ENCODE results near the gene RNPS1. TPM values are rescaled to one million over a fixed set of nuclear protein-coding genes. Genes with fewer than 3 reads are reported as not detected.
A peak's percentile ranks its signal among the peaks of the same experiment; 100 is the strongest.

RNPS1 gene
- total RNA-seq, 1 experiment from 2014 or later: 131 TPM

DNA sequence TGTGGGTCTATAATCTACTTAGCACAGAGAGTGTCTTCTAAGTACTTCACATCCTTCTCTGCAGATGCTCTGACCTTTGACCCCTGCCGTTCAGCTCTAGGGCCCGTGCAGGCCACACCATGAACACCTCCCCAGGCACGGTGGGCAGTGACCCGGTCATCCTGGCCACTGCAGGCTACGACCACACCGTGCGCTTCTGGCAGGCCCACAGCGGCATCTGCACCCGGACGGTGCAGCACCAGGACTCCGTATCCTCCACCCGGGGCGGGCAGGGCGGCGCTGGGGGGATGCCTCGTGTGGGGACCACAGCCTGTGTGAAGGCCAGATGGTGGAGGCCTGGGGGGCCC lies 62.0 kb downstream of the RNPS1 start:
- H3K4me3 ChIP-seq (ENCODE audit: low read length): peak overlapping the region; percentile 85
- no peaks in the 10 kb centered on the region for H3K27me3 ChIP-seq (ENCODE audit: low read length)
- DNase-seq (no peak), ATAC-seq (peak; percentile 41)
- no peak for TF ChIP-seq EZH2phosphoT487 (IDR thresholded peaks at IDR 0.05; ENCODE audit: borderline replicate concordance, low read length)
- no peak for TF ChIP-seq EZH2 (IDR thresholded peaks at IDR 0.05; ENCODE audit: low read length, unreplicated experiment)
- TF ChIP-seq, protein P1, sequence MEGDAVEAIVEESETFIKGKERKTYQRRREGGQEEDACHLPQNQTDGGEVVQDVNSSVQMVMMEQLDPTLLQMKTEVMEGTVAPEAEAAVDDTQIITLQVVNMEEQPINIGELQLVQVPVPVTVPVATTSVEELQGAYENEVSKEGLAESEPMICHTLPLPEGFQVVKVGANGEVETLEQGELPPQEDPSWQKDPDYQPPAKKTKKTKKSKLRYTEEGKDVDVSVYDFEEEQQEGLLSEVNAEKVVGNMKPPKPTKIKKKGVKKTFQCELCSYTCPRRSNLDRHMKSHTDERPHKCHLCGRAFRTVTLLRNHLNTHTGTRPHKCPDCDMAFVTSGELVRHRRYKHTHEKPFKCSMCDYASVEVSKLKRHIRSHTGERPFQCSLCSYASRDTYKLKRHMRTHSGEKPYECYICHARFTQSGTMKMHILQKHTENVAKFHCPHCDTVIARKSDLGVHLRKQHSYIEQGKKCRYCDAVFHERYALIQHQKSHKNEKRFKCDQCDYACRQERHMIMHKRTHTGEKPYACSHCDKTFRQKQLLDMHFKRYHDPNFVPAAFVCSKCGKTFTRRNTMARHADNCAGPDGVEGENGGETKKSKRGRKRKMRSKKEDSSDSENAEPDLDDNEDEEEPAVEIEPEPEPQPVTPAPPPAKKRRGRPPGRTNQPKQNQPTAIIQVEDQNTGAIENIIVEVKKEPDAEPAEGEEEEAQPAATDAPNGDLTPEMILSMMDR (conservative IDR thresholded peaks at IDR 0.05; ENCODE audit: low read depth, low read length): no peak
- no peaks in the 10 kb centered on the region for H3K9me2 ChIP-seq (replicated peaks; ENCODE audit: low read length)
- H3K4me1 ChIP-seq (ENCODE audit: insufficient read depth, low read length): peaks cover 14% of the 10 kb centered on the region
- H2AFZ ChIP-seq (ENCODE audit: low read length): peak overlapping the region; percentile 74
- BruUV-seq (replicated peaks): TSS peak; percentile 55
- CTCF ChIA-PET: no interaction called here
- H3F3A ChIP-seq (ENCODE audit: low read length, unreplicated experiment): no peaks in the 10 kb centered on the region
- peak overlapping the region; percentile 69 for H3K27ac ChIP-seq (ENCODE audit: low read length)
- no peaks in the 10 kb centered on the region for H3K9me3 ChIP-seq (ENCODE audit: low read length)
- H3K79me2 ChIP-seq (ENCODE audit: low read length): peaks cover 25% of the 10 kb centered on the region
- no peaks in the 10 kb centered on the region for H3K36me3 ChIP-seq (ENCODE audit: low read depth, low read length)
- intact Hi-C loops (cut with micrococcal nuclease): no loop called here
- POLR2A ChIA-PET (ENCODE audit: unreplicated experiment): no interaction called here
- peak overlapping the region; percentile 96 for H3K9ac ChIP-seq (ENCODE audit: low read length)
- H4K20me1 ChIP-seq (ENCODE audit: low read length): no peaks in the 10 kb centered on the region
- H3K4me2 ChIP-seq (ENCODE audit: low read length): peak overlapping the region; percentile 96

DNA sequence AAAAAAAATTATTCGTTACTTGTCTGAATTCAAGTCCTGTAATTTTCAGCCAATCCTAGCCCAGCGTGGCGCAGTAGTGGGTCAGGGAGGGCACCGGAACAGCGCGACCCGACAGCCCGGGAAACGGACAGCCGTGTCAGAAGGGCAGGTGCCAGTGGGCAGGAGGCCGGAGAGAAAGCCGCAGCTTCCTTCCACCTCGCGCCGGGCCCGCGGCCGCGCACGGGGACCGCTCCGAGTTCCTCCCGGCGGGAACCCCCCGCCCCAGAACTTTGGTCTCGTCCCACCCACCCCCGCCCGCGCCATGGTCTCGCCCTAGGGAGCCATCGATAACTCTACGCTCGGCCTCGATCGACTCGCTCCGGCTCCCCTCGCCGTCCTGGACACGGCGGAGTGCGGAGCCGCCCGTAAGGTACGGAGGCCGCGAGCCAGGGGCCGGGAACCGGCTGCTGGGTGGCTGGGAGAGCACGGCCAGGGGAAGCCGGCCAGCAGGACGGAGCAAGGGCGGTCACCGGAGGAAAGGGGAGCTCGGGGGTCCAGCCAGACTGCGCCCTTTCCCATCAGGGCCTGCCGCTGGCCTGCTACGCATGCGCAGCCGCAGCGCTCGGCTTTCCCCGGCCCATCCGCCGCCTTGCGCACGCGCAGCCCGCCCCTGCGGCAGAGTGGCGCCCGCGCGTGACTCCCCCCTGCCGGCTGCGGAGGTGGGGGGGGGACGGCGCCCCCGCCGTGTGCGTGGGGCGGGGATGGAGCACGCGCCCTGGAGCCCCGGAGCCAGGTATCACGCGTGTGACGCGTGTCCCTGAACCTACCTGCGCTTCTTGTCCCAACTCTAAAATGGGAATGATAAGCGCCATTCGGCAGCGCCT lies 62.6 kb downstream of the RNPS1 start, which contains the start of gene MLST8:
TSS of gene MLST8 (plus strand) at position 351 of the 863 bp plus-strand sequence. CDS start 632 bp downstream, outside the sequence.
- TF ChIP-seq, protein P1 (conservative IDR thresholded peaks at IDR 0.05; ENCODE audit: low read depth, low read length): no peak
- TF ChIP-seq EZH2 (IDR thresholded peaks at IDR 0.05; ENCODE audit: low read length, unreplicated experiment) (no peak), EZH2phosphoT487 (IDR thresholded peaks at IDR 0.05; ENCODE audit: borderline replicate concordance, low read length) (peak; percentile 56; the same call in 1 of the 2 replicates)
- POLR2A ChIA-PET (ENCODE audit: unreplicated experiment): interaction anchor here (0.7 kb wide), 1 partner anchor 98 kb away, joined by 4 read pairs; no protein-coding TSS in a partner anchor
- DNase-seq (peak; percentile 75), ATAC-seq (peak; percentile 64)
- H3F3A ChIP-seq (ENCODE audit: low read length, unreplicated experiment): no peaks in the 10 kb centered on the region
- peaks cover 14% of the 10 kb centered on the region for H3K4me1 ChIP-seq (ENCODE audit: insufficient read depth, low read length)
- no peaks in the 10 kb centered on the region for H3K9me3 ChIP-seq (ENCODE audit: low read length)
- H4K20me1 ChIP-seq (ENCODE audit: low read length): no peaks in the 10 kb centered on the region
- H3K36me3 ChIP-seq (ENCODE audit: low read depth, low read length): no peaks in the 10 kb centered on the region
- peak within 1 kb of the TSS; percentile 69 for H3K27ac ChIP-seq (ENCODE audit: low read length)
- no peaks in the 10 kb centered on the region for H3K27me3 ChIP-seq (ENCODE audit: low read length)
- peaks cover 25% of the 10 kb centered on the region for H3K79me2 ChIP-seq (ENCODE audit: low read length)
- CTCF ChIA-PET: no interaction called here
- peak within 1 kb of the TSS; percentile 96 for H3K4me2 ChIP-seq (ENCODE audit: low read length)
- peak within 1 kb of the TSS; percentile 78 for H2AFZ ChIP-seq (ENCODE audit: low read length)
- no TSS peak for BruUV-seq (replicated peaks)
- peak within 1 kb of the TSS; percentile 96 for H3K9ac ChIP-seq (ENCODE audit: low read length)
- intact Hi-C loops (cut with micrococcal nuclease): no loop called here
- H3K9me2 ChIP-seq (replicated peaks; ENCODE audit: low read length): no peaks in the 10 kb centered on the region
- peak within 1 kb of the TSS; percentile 85 for H3K4me3 ChIP-seq (ENCODE audit: low read length)
